Left hindlimb (tissue), 1 donor: ENCODE results near the gene ZNF687.

Experiments
- DNase-seq: peaks from one replicate; pipeline ENCODE4 v3.0.0-alpha.2; 2018

The ZNF687 gene

DNA sequence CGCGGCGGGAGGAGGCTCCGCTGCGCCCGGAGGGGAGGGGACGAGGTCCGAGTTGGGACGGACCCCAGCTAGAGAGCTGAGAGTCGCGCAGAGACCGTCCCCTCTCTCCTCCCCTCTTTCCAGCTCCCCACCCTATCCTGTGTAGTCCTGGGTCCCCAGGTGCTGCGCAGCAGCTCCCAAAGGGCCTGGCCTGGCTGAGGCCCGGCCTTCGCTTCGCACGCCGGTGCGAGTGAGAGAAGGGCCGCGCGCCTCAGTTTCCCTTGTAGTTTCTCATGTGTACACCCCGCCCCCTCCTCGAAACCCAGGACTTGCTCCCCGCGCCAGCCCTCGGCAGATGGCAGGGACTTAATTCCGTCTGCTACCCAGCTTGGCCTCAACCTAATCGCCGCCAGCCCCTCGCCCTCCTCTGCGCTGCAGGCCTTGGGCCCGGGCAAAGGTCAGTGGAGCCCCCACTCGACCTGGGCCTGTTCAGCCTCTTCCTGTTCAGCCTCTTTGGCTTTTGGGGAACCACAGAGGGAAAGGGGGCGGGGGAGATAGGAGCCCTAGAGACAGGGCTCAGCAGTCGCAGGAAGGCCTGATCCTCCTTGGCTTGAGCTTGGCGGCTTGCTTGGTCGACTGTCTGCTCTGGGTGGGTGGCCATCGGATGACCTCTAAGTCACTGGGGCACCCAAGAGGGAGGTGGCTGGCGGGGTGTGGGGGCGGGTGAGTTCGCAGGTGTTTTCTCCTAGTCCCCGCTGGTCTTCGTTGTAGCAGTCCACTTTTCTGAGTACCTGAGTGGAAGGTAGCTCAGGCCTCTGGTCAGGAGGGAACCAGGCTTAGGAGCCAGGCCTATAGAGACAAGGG is 1.0 kb downstream of the ZNF687 start:
- peak; percentile 52 for DNase-seq

DNA sequence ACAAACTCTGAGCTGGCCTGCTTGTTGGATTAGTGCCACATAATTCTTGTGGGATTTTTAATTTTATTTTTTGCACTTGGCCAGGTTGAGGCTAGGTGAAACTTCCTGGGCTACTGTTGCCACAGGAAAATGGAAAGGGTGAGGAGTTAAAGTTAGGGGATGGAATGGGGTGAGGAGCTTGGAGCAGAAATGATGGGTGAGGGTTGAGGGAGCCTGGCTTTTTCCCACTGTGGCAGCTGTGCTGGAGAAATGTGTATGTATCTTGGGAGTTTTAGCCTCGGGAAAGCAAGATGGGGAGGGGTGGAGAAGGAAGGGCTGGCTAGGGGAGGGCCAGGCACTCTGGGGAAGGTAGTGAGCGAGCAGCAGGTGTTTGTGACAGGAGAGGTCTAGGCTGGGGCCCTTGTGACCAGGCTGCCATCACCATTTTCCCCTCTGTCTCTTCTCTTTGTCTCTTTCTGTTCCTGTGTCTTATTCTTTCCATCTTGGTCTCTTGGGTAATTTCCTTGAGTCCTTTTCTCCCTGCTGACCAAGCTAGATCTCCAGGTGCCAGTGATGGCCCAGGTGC is 2.0 kb downstream of the ZNF687 start:
- no peak for DNase-seq

DNA sequence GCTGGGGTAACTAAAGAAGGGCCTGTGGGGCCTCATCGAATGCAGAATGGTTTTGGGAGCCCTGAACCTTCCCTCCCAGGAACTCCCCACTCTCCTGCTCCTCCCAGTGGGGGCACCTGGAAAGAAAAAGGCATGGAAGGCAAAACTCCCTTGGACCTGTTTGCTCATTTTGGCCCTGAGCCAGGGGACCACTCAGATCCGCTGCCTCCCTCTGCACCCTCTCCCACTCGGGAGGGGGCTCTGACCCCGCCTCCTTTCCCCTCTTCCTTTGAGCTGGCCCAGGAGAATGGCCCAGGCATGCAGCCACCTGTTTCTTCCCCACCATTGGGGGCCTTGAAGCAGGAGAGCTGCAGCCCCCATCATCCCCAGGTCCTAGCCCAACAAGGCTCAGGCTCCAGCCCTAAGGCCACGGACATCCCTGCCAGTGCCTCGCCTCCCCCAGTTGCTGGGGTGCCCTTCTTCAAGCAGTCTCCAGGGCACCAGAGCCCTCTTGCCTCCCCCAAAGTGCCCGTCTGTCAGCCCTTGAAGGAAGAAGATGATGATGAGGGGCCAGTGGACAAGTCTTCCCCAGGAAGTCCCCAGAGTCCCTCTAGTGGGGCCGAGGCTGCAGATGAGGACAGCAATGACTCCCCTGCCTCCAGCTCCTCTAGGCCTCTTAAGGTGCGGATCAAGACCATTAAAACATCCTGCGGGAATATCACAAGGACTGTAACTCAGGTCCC is 4.7 kb downstream of the ZNF687 start:
- no peak for DNase-seq

DNA sequence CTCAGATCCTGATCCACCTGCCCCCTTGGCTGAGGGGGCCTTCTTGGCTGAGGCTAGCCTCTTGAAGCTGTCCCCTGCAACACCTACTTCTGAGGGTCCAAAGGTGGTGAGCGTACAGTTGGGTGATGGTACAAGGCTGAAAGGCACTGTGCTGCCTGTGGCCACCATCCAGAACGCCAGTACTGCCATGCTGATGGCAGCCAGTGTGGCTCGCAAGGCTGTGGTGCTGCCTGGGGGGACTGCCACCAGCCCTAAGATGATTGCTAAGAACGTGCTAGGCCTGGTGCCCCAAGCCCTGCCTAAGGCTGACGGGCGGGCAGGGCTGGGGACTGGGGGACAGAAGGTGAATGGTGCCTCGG is 5.2 kb downstream of the ZNF687 start:
- no peak for DNase-seq

DNA sequence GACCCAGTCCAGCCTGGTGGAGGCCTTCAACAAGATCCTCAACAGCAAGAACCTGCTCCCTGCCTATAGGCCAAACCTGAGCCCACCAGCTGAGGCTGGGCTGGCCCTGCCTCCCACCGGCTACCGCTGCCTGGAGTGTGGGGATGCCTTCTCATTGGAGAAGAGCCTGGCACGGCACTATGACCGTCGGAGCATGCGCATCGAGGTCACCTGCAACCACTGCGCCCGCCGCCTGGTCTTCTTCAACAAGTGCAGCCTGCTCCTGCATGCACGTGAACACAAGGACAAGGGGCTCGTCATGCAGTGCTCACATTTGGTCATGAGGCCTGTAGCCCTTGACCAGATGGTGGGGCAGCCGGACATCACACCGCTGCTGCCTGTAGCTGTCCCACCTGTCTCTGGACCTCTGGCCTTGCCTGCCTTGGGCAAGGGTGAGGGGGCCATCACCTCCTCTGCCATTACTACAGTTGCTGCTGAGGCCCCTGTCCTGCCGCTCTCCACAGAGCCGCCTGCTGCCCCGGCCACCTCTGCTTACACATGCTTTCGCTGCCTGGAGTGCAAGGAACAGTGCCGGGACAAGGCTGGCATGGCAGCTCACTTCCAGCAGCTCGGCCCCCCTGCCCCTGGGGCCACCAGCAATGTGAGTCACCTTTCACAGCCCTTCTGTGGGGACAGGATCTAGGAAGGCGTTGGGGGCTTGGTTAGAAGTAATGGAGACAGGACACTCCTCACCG is 5.8 kb downstream of the ZNF687 start:
- DNase-seq, result no peak

DNA sequence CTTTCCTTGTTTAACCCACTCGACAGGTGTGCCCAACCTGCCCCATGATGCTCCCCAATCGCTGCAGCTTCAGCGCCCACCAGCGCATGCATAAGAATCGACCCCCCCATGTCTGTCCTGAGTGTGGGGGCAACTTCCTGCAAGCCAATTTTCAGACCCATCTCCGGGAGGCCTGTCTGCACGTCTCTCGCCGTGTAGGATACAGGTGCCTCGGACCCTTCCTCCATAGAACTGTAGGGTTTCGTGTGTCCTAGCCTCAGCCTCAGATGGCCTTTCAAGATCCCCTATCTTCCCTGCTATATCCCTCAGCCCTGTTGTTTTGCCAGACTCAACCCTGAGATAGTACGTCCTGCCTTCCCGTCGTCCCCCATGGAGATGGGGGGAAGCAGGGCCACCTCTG is 6.4 kb downstream of the ZNF687 start:
- no peak for DNase-seq

DNA sequence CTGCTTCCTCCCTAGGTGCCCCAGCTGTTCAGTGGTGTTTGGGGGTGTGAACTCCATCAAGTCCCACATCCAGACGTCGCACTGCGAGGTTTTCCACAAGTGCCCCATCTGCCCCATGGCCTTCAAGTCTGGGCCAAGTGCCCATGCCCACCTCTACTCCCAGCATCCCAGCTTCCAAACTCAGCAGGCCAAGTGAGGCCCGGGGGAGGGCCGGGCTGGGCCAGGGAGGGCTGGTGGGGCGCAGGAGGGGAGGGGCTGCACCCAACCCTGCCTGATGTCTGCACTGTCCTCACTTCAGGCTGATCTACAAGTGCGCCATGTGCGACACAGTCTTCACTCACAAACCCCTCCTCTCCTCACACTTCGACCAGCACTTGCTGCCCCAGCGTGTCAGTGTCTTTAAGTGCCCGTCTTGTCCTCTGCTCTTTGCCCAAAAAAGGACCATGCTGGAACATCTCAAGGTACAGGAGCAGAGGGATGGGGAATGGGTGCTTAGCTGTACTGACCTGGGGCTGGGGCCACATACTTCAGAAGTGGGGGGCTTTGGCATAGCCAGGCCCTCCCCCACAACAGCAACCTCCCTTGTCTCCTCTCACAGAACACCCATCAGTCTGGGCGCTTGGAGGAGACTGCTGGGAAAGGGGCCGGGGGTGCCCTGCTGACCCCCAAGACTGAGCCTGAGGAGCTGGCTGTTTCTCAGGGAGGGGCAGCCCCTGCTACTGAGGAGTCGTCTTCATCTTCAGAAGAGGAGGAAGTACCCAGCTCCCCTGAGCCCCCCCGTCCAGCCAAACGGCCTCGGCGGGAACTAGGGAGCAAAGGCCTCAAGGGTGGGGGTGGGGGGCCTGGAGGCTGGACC is 7.2 kb downstream of the ZNF687 start:
- DNase-seq, result no peak

DNA sequence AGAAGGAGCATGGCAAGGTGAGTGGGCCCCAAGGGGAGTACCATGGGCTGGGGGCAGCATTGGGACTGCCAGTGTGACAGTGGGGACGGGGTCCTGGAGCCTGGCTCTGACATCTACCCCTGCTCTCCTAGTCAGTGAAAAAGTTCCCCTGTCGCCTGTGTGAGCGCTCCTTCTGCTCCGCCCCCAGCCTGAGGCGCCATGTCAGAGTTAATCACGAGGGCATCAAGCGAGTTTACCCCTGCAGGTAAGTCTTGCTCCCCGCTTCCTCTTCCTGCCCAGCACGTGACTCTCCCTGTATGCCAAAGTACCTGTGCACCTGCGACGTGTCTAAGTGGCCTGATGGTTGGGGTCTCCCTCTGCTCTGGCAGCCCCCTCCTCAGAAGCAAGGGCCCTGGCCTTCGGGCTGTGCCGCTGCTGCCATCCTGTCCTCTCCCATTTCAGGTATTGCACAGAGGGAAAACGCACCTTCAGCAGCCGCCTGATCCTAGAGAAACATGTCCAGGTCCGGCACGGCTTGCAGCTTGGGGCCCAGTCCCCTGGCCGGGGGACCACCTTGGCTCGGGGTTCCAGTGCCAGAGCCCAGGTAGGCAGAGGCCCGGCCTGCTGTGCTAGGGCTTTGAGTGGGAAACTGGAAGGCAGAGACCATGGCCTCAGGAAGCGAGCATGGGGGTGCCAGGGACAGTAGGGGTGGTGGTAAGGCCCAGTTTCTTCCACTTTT is 8.1 kb downstream of the ZNF687 start:
- DNase-seq, result no peak

DNA sequence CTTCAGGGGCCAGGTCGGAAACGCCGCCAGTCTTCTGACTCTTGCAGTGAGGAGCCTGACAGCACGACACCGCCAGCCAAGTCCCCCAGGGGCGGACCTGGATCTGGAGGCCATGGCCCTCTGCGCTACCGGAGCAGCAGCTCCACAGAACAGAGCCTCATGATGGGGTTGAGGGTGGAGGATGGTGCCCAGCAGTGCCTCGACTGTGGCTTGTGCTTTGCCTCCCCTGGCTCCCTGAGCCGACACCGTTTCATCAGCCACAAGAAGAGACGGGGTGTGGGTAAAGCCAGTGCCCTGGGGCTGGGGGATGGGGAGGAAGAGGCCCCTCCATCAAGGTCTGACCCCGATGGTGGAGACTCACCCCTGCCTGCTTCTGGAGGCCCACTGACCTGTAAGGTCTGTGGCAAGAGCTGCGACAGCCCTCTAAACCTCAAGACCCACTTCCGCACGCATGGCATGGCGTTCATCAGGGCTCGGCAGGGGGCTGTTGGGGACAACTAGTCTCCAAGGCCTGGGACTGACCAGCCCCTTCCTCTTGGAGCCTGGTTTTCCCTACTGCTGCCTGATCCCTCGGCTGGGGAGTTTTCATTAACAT is 8.7 kb downstream of the ZNF687 start:
- no peak for DNase-seq

DNA sequence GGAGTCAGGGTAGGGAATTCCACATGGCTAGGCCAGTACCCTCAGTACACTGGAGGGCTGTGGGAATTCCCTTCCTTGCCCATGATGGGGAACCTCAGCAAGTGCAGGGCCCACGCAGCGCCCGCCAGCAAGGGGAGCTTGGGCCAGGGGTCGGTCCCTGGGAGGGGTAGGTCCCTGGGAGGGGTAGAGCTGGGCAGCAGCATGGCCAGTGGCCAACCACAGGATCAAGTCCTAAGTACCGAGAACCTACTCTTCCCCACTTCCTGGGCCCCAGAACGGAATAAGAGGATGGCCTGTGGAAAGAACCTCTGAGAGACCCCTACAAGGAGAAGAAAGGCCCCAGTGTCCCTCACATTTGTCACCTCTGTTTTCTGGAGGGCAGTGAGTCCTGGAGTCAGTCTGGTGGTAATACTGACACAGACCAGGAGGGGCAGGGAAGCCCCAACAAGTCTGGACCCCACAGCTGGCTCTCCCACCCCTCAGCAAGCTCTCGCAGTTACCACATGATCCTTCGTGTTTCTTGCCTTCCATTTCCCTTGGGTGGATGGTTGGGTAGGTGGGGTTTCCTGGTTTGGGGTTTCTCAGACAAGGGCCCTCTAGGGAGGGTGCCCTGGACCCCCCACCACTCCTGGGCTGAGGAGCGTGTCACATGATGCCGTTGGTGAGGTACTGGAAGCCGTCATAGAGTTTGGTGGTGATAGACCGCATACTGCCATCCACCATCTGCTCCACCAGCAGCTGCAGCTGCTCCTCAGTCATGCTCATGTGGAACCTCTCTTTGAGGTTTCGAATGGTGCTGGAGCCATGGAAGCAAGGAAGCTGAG is 10.3 kb downstream of the ZNF687 start:
- DNase-seq, result no peak

DNA sequence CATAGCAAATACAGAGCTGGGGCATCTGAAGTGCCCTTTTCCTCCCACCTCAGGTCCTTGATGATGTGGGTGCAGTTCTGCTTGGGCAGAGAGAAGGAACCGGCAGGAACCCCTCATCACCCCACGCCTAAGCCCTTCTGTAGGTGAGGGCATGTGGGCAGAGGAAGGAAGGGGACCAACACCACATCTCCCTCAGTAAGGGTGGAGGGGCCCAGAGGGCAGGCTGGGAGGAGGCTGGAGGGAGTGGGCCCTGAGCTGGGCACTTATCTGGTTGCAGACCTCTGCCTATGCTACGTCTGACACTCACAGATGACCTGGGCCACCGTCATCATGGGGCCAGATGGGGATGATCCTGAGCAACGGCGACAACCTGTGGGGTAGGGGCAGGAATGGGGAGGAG is 11.0 kb downstream of the ZNF687 start:
- DNase-seq, result no peak

DNA sequence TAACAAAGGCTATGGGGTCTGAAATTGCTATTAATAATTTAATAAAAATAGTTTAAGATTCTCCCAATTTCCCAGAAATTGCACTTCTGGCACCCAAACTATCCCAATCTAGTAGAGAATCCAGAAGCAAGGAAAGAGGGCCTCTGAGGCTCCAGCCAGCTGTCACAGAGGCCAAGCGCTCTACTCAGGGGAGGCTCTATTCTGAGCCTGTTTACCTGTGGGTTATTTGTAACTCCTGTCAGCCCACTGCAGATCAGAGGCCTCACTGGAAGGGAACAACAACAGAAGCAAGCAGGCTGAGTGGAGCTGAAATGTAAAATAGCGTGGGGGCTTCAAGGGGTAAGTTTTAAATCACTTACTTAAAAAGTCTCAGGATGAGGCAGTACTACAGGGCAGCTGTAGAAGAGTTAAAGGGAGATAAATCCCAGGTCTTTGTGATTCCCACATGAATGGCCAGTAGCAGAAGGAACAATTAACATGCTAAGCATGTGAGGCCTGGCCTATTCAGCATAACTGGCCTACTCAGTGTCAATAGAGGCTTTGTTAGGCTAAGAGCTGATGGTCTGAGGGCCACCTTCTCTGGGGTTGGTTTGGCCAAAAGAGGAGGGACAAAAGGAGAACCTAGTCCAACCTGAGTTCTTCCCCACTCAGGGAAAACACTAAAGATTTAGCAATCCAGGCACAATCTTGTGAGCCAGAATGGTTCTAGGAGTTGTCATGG is 12.8 kb downstream of the ZNF687 start:
- DNase-seq, result no peak

DNA sequence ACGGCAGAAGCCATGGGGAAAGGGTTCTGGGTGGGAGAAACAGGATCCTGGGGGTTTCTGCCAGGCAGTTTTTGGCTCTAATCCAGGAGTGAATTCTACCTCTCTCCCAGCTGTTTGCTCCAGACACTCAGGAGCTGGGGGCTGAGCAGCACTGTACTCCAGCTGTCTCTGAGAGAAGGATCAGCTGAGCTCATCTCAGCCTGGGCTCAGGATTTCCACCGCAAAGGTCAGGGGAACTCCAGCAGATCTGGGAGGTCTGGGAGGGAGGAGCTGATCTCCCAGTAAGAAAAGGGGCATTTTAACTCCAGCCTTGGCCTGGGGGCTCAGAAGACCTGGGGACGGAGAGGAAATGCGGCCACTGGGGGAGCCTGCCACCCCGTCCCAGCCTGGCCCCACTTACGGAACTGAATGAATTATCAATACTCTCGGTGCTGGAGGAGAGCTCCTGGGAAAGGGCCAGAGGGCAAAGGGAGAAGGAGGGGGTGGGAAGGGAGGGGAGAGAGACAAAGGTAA is 27.8 kb downstream of the ZNF687 start:
- DNase-seq, result peak; percentile 56

DNA sequence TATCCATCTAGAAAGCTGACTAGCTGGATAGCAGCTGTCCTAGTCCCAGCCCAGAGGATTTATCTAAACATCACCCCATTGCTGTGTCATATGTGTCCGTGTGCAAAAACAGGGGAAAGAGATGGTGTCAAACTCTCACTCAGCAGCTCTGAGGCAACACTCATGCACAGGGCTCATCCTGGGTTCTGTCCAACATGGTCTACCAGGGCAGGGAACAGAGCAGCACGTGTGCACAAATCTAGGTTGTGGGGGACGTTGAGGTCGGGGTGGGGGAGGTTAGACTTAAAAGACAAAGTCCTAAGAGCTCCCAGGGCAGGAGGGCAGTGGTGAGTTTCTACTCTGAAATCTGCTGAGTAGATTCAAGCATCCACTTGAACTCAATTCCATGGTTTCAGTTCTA is 28.9 kb downstream of the ZNF687 start:
- no peak for DNase-seq

DNA sequence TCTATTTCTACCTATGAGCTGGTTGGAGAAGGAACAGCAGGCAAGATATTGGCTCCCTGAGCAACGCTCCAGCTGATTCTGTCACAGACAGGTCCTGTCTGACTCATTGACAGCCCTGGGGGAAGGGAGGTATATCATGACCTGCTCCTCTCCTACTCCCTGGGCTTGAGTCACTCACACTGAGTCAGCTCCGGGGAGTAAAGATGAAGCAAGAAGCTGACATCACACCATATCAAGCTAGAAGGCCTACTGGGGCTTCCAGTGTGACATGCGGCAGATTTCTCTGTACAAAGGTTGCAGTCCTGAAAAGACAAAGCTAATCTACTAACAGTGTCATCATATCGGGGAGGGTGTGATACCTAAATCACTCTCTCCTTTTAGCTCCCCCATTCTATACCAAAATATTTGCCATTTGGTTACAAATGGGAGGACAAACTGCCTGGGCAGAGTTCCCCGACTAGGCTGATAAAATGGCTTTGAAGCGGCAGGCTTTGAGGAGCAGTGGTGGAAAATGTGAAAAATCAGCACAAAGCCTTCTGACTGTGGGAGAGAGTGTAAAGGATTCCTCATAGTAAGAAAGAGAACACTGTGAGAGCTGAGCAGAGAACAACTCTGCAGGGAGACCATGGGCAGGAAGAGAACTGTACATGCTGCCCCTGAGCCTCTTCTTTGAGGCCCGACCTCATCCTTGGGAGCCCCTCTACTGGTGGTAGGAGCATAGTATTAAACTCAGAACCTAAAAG is 29.7 kb downstream of the ZNF687 start:
- no peak for DNase-seq

DNA sequence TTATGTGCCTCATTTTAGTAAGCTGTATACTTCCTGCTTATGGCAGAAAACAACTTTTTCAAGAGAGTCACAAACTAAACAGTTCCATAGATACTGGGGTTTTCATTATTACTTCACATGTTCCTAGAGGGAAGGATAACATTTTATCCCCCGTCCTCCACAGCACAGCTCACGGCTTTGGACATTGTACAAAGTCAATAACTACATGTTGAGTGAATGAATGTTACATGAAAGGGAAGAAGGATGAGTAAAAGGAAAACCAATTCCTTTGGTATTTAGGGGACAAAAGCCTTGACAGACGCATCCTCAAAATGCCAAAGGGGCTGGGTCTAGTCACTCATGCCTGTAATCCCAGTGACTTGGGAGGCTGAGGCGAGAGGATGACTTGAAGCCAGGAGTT is 30.3 kb downstream of the ZNF687 start:
- no peak for DNase-seq

DNA sequence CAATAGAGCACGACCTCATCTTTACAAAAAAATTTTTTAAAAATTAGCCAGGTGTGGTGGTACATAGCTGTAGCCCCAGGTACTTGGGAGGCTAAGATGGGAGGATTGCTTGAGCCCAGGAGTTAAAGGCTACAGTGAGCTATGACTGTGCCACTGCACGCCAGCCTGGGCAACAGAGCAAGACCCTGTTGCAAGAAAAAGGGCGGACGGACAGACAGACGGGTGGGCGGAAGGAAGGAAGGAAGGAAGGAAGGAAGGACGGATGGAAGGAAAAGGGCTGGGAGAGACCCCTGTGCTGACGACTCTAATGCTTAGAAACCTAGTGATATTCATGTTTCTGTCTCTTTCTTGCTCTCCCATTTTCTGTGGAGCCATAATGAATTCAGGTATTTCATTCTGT is 30.7 kb downstream of the ZNF687 start:
- DNase-seq, result no peak

DNA sequence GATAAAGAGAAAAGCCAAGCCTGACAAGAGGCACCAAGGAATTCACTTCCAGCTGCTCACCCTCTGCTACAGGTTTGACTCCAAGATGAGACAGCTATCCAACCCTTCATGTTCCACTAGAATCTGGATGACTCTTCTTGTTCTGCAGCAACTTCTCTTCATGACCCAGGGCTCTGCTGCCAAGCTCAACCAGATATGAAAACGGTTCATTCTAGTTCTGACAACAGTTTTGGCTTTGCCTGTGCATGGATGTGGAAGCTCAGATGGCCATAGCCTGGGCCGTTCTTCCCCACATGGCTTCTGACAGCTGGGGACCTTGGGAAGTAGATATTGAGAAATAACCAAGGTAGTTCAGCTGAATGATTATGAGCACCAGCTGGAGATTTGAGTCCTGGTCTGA is 31.4 kb downstream of the ZNF687 start:
- no peak for DNase-seq
